ENCODE measurements around the gene BTBD10.

The BTBD10 gene

GRCh38 chr11:13375798-13376197, 87.2 kb downstream of the BTBD10 start:
- DNase-seq (ENCODE audit: low spot score) = no peak

DNA sequence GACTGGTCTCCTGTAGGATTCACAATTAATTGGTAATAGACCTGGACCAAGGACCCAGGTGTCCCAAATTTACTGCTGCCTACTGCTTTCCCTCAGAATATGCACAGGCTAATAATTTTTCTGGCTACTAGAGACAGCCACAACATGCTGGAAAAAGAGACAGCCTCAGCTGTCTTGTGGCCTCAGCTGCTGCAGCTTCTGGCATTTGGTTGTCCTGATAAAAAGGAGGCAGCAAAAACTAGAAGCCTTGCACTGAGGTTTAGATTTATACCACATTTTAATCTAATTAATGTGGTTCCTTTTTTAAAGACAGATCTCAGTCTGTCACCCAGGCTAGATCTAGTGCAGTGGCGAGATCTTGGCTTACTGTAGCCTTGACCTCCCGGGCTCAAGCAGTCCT, 89.8 kb downstream of the BTBD10 start:
- no peak for DNase-seq (ENCODE audit: low spot score)

DNA sequence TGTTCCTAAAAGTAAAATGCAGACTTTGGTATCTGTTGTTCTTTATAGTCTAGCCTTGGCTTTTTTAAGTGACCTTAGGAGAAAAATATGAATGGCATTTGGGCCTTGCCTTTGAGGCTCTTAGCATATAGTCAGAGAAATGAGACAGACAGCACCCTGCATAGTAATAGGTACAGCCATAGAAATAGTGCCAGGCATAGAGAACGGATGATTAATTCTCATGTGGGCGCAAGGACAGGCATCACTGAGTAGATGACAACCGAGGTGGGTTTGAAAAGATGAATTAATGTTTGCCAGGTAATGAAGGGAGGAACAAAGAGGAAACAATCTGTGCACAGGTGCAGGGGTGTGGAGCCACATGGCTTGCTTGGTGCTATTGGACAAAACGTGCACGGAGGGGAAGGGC, 95.0 kb downstream of the BTBD10 start:
- no peak for DNase-seq (ENCODE audit: low spot score)

DNA sequence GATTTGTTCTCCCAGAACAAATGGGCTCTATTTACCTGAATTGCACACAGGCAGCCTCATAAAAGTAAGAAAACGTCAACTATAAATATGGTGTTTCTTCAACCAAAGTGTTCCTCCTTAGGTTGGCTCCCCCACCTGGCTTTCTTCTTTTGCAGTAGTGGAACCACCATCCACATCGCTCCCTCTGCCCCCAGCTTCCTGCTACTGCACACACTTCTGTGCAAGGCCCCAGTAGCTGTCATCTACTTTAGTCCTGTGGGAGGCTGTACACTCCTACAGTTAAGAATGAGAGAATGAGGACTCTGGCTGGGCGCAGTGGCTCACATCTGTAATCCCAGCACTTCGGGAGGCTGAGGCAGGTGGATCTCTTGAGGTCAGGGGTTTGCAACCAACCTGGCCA, 95.9 kb downstream of the BTBD10 start:
- DNase-seq (ENCODE audit: low spot score) = no peak

GRCh38 chr11:13366266-13367026, 96.6 kb downstream of the BTBD10 start:
- no peak for DNase-seq (ENCODE audit: low spot score)

DNA sequence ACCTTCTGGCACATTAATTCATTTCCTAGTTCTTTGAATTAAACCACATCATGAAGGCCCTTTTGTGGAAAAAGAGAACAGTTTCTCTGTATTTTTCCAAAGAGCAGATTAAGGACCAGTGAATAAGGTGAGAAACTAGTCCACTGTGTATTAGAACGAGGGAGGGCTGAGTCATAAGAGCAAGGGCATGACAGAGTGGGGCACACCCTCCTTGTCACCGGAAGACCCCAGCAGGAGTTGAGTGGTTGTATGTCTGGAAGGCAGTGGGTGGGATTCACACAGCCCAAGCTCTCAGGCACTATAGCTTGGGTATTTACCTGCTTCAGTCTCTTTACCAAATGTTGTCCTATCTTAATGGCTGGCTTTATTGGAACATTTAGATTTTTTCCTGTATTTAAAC, 98.6 kb downstream of the BTBD10 start:
- no peak for DNase-seq (ENCODE audit: low spot score)

GRCh38 chr11:13362596-13363109, 100.4 kb downstream of the BTBD10 start:
- no peak for DNase-seq (ENCODE audit: low spot score)

DNA sequence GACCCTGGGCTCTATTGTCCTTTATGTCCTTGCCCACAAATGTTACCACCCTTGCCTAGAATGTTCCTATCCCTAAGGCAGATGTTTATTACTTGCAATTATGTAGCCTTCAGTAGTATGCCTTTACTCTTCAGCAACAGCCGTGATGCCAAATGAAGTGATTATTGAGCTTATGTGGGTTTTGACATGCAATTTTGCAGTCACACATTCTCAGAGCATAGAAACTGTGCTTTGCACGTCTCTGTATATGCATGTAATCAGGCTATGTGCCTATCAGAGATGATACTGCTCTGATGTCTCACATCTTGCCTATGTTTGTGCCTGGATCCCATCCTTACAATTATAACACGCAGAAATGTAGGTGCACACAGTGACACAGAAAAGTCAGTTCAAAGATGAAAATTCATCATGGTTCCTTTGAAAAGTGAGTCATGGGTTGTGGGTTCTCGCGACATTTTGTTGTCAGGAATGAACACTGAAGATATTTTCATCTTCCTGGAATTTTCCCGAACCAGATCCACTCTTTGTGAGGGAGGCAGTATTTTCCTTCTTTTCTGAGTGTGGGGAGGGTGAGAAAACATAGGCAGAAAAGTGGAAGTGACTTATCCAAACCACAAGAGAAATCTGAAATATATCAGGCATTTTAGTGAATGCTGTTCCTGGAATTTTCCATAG, 104.3 kb downstream of the BTBD10 start:
- DNase-seq (ENCODE audit: low spot score) = no peak

DNA sequence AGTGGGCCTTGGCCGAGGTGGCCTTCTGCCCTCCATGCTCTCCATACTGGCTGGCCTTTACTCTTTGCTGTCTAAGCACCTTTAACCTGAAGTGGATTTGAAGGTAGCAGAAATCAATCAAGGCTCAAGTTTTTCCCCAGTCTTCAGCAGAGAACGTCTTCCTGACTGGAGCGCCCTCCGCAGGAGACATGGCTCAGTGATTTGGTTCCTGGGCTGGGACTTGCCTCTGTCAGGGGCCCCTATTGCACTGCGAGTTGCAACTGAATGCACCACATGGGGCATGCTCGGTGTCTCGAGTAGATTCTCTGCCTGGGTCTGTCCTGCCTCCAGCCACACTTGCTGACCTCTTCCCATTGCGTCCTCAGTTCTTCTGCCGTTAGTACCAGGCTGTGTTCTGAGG, 105.8 kb downstream of the BTBD10 start:
- DNase-seq (ENCODE audit: low spot score) = no peak

DNA sequence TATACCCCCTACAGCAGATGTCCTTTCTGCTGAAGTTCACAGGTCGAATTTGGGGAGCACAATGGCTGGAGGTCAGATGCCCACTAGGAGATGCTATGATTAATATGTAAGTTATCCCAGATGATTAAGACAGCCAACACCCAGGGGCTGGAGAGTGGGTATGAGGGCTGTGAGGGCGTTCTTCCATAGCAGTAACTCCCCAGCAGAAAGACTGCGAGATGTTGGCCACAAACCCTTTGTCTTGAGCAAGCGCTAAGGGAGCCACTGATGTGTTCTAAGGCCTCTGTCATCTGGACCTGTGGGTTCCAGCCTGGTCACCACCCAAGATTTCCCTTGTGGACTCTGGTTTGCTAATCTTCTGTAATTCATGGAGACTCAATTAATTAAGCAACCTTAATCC, 107.8 kb downstream of the BTBD10 start:
- DNase-seq (ENCODE audit: low spot score) = no peak

GRCh38 chr11:13354335-13354734, 108.7 kb downstream of the BTBD10 start:
- no peak for DNase-seq (ENCODE audit: low spot score)

GRCh38 chr11:13352711-13353110, 110.3 kb downstream of the BTBD10 start:
- no peak for DNase-seq (ENCODE audit: low spot score)

- no peak for DNase-seq (ENCODE audit: low spot score)
These were observed 113.4 kb downstream of the BTBD10 start for GRCh38 chr11:13349581-13349980.

DNA sequence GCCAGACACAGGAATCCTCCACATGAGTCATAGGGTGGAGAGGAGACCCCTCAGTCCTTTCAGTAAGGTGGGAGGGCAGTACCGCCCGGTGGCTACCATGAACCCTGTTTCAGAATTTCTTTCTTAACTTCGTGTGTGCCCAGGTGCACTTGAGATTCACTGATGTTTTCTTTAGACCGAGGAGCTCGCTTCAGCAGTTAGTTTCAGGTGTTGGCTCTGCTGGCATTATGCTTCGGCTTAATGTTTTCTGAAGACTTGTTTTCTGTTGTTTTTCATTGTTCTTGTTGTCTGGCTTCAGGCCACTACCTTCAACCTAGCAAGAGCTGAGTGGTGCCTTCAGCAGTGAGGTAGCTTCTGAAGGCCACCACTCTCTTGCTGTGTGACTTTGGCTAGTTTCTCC, 114.0 kb downstream of the BTBD10 start:
- DNase-seq (ENCODE audit: low spot score) = no peak

DNA sequence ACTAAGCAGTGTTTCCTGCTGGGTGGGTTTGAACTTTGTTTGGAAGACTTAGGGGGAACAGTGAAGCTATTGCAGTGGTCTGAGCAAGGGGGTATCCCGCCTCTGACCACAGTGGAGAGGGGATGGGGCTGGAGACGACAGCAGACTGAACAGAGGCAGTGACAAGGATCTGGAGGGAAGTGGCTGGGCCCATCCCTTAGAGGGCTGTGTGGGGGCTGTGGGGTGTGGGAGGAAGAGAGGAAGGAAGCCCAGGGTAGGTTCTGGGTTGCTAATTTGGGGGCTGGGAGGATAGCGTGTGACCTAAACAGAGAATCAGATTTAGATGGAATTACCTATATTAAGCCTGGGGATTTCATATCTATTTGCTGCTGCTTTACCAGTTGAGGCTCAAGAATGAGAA, 114.7 kb downstream of the BTBD10 start:
- no peak for DNase-seq (ENCODE audit: low spot score)

GRCh38 chr11:13347901-13348300, 115.1 kb downstream of the BTBD10 start:
- DNase-seq (ENCODE audit: low spot score) = no peak

DNA sequence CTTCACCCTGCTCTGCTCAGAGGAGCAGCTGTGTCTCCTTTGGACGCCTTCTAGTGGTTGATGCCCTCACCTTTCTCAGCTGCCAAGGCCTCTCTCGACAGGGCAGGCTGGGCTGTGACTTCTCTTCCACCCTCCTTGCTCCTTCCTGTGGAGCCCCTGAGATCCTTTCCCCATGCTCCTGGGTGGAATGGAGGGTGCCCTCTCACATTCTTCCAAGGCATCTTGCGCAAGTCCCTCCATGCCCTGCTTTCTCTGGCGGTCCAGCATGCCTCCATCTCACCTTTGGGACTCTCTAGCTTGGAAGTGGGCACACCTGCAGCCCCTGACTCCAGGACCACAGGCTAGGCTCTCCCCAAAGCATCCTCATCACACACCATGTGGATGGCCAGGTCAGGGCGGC, 116.6 kb downstream of the BTBD10 start:
- DNase-seq (ENCODE audit: low spot score) = no peak

DNA sequence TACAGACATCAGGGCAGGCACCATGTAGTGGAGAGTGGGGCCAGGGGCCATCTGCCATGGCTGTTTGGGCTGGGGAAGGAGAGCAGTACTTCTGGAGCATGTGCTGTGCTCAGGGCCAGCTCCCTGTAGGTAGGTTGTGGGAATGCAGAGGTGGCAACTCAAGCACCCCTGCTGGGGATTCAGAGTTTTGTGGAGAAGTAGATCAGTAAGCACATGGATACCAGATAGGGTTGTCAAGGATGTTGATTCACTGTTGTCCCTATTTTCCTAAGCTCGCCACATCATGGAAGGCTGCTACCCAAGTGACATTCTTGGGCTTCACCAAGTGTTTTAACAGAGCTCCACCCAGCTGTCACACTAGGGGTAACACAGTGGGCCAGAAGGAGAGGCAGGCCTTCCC, 118.2 kb downstream of the BTBD10 start:
- DNase-seq (ENCODE audit: low spot score) = no peak

DNA sequence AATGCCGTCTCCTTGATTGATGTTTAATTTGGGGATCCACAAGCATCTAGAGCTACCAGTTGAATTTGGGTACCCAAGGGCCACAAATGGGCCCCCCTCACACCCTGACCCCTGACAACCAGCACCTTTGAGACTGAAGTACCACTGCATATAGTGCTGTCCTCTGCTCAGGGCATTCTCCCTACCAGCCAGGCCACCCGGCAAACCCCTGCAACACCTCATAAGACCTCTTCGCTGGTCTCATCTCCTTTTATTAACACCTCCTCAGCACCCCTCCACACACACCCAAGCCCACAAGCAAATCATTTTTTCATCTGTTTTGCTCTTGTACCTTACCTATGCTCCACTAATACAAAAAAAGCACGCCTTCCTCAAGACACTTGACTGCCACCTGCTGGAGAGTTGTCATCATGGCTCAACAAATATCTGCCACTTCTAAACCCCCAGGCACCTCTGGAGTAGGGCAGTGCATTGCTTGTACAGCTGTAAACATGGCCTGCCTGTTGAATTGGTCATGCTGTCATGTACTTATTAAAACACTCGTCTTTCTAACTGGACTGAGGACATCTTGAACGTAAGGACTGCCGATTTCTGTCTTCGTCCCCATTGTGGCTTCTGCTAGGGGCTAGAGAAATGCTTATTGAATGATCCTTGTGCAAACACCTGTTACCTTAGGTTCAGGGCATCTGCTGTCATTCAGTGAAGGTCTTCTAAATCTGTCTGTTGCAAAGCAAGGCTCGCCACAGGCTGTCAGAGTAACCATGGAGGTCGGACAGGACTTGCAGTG, 118.9 kb downstream of the BTBD10 start:
- DNase-seq (ENCODE audit: low spot score) = peak; percentile 71

GRCh38 chr11:13343067-13343466, 120.0 kb downstream of the BTBD10 start:
- DNase-seq (ENCODE audit: low spot score) = no peak

DNA sequence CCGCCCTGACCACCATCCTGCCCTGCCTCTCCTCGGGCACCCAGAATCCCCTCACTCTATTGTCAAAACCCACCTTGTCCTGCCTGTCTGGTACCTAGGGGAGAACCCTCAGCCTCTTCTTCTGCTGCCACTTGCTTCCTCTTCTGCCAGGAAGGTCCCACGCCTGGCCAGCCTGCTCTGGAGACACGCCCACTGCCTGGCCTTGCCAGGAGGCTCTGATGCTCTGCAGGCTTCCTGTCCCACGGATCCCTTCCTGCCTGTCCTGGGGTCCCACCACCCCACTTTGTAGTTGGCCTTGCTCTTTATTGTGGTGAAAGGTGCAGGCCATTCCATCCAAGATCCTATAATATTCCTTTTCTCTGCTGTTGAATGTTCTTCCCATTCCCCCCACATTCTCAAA, 122.0 kb downstream of the BTBD10 start:
- DNase-seq (ENCODE audit: low spot score) = no peak
